Gastrocnemius medialis (tissue), 4 donors: ENCODE measurements around the gene BCLAF3.

Source experiments
- POLR2A ChIP-seq, 2 donors: fragments of 450-650 bp; IDR thresholded peaks; one replicate each; pipeline ENCODE4 v1.6.1; 2017; ENCODE audit warnings: antibody characterized with exemption in 2 of 2, mild to moderate bottlenecking in 2 of 2, moderate library complexity in 2 of 2
- TF ChIP-seq, protein P1 (sequence below), 5 experiments: fragments of 450-650 bp in 3 of 5; fragments of 200-600 bp in 2 of 5; sonication (generic) in 2 of 5; IDR thresholded peaks in 4 of 5; conservative IDR thresholded peaks in 1 of 5; 1 replicate in 4 of 5; 2 replicates in 1 of 5; pipeline ENCODE4 v1.5.1; 2016 to 2019; ENCODE audit warnings: antibody characterized with exemption in 5 of 5, mild to moderate bottlenecking in 3 of 5, moderate library complexity in 3 of 5

DNA sequence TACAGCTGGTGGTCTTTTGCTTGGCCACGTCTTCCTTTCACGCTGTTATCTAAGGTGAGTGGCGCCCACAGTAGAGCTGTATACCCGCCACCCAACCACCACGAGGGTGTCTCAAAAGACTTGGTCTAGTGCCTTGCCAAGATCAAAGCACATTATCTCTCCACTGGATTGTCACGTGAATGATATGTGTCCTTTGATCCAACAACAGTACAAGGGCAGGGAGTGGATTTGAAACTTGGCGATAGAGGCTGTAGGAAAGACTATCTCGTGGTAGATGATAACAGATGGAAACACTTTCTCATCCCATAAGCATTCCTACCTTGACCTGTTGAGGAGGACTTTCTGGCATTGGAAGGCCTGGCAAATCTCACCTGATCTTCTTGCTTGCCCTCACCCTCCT is 37.7 kb upstream of the BCLAF3 start:
- TF ChIP-seq, protein P1, sequence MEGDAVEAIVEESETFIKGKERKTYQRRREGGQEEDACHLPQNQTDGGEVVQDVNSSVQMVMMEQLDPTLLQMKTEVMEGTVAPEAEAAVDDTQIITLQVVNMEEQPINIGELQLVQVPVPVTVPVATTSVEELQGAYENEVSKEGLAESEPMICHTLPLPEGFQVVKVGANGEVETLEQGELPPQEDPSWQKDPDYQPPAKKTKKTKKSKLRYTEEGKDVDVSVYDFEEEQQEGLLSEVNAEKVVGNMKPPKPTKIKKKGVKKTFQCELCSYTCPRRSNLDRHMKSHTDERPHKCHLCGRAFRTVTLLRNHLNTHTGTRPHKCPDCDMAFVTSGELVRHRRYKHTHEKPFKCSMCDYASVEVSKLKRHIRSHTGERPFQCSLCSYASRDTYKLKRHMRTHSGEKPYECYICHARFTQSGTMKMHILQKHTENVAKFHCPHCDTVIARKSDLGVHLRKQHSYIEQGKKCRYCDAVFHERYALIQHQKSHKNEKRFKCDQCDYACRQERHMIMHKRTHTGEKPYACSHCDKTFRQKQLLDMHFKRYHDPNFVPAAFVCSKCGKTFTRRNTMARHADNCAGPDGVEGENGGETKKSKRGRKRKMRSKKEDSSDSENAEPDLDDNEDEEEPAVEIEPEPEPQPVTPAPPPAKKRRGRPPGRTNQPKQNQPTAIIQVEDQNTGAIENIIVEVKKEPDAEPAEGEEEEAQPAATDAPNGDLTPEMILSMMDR (IDR thresholded peaks at IDR 0.05 in 4 of 5, conservative IDR thresholded peaks at IDR 0.05 in 1 of 5): no peak
- no peak for TF ChIP-seq POLR2A (IDR thresholded peaks at IDR 0.05)
